PC-3 (cell line): ENCODE data around the gene SLC39A1. TPM values are rescaled to one million over a fixed set of nuclear protein-coding genes. Genes with fewer than 3 reads are reported as not detected.

Source experiments
- ATAC-seq: fragments of 200-7000 bp; cut with Tn5 transposase; 2 replicates; pipeline ENCODE4 v1.9.1; 2020; ENCODE audit warnings: mild to moderate bottlenecking, moderate library complexity
- BruUV-seq: library from RNA; stranded (reverse); fragments of 400-500 nt; replicated peaks from 2 replicates; lab custom pipeline; 2021; lab: Mats Ljungman, UMichigan
- CTCF ChIA-PET: fragments of 300-600 bp; sonication (Branson Sonifier 250); formaldehyde crosslinking; loops from one replicate; lab custom pipeline; 2022; ENCODE audit warnings: antibody characterized with exemption; lab: Charles Lee
- POLR2A ChIA-PET: fragments of 300-600 bp; sonication (Branson Sonifier 250); formaldehyde crosslinking; loops from one replicate; lab custom pipeline; 2022; ENCODE audit warnings: antibody characterized with exemption; ENCODE audit not compliant: unreplicated experiment; lab: Charles Lee
- DNase-seq: peaks from one replicate; pipeline ENCODE4 v3.0.0-alpha.2; 2015
- H2AFZ ChIP-seq: fragments of 300-600 bp; sonication (generic); 2 replicates; pipeline ENCODE4 v1.6.0; 2016; ENCODE audit warnings: antibody characterized with exemption, low read length
- H3F3A ChIP-seq: fragments of 300-600 bp; sonication (generic); one replicate; pipeline ENCODE4 v1.6.0; 2017; ENCODE audit warnings: antibody characterized with exemption, low read length, control low read depth, mild to moderate bottlenecking; ENCODE audit not compliant: unreplicated experiment
- H3K27ac ChIP-seq: fragments of 300-600 bp; sonication (generic); 2 replicates; pipeline ENCODE4 v1.5.1; 2016; ENCODE audit warnings: mild to moderate bottlenecking, low read length
- H3K27me3 ChIP-seq: fragments of 300-600 bp; sonication (generic); 2 replicates; pipeline ENCODE4 v1.6.1; 2016; ENCODE audit warnings: low read length, mixed read lengths
- H3K36me3 ChIP-seq: fragments of 300-600 bp; sonication (generic); 2 replicates; pipeline ENCODE4 v1.6.1; 2016; ENCODE audit warnings: low read depth, mixed run types, low read length, mixed read lengths
- H3K4me1 ChIP-seq: fragments of 300-600 bp; sonication (generic); 2 replicates; pipeline ENCODE4 v1.5.1; 2016; ENCODE audit warnings: low read length; ENCODE audit not compliant: insufficient read depth
- H3K4me2 ChIP-seq: fragments of 300-600 bp; sonication (generic); 2 replicates; pipeline ENCODE4 v1.6.0; 2016; ENCODE audit warnings: low read length
- H3K4me3 ChIP-seq: fragments of 300-600 bp; sonication (generic); 2 replicates; pipeline ENCODE4 v1.5.1; 2016; ENCODE audit warnings: mild to moderate bottlenecking, low read length, mixed read lengths
- H3K79me2 ChIP-seq: fragments of 300-600 bp; sonication (generic); 2 replicates; pipeline ENCODE4 v1.6.1; 2017; ENCODE audit warnings: low read length, mixed read lengths
- H3K9ac ChIP-seq: fragments of 300-600 bp; sonication (generic); 2 replicates; pipeline ENCODE4 v1.6.0; 2016; ENCODE audit warnings: mild to moderate bottlenecking, low read length
- H3K9me2 ChIP-seq: fragments of 300-600 bp; sonication (generic); replicated peaks from 2 replicates; pipeline ENCODE4 v1.6.1; 2016; ENCODE audit warnings: mixed run types, low read length, mixed read lengths
- H3K9me3 ChIP-seq: fragments of 300-600 bp; sonication (generic); 2 replicates; pipeline ENCODE4 v1.6.1; 2016; ENCODE audit warnings: low read length, mixed read lengths
- H4K20me1 ChIP-seq: fragments of 300-600 bp; sonication (generic); 2 replicates; pipeline ENCODE4 v1.6.1; 2016; ENCODE audit warnings: low read length, mixed read lengths
- EZH2 ChIP-seq: fragments of 300-600 bp; sonication (generic); IDR thresholded peaks from one replicate; pipeline ENCODE4 v1.6.1; 2017; ENCODE audit warnings: antibody characterized with exemption, mild to moderate bottlenecking, low read length; ENCODE audit not compliant: unreplicated experiment
- EZH2phosphoT487 ChIP-seq: fragments of 300-600 bp; sonication (generic); IDR thresholded peaks from 2 replicates; pipeline ENCODE4 v1.6.1; 2018; ENCODE audit warnings: mild to moderate bottlenecking, antibody characterized with exemption, low read length, borderline replicate concordance
- intact Hi-C: fragments of 100-400 bp; cut with micrococcal nuclease; formaldehyde crosslinking; loops from 2 replicates; pipeline ENCODE4 v1.9.0; 2023
- total RNA-seq: library from RNA; depleted of rRNA; stranded (reverse); fragments of >200 nt; gene quantifications from 2 replicates; pipeline ENCODE4 v1.2.3, GENCODE V29; 2014
- TF ChIP-seq, protein P1 (sequence below): fragments of 300-600 bp; sonication (generic); conservative IDR thresholded peaks from 2 replicates; pipeline ENCODE4 v1.5.1; 2017; ENCODE audit warnings: antibody characterized with exemption, low read depth, mild to moderate bottlenecking, low read length

SLC39A1 gene
- total RNA-seq, 1 experiment from 2014 or later, result 201 TPM

DNA sequence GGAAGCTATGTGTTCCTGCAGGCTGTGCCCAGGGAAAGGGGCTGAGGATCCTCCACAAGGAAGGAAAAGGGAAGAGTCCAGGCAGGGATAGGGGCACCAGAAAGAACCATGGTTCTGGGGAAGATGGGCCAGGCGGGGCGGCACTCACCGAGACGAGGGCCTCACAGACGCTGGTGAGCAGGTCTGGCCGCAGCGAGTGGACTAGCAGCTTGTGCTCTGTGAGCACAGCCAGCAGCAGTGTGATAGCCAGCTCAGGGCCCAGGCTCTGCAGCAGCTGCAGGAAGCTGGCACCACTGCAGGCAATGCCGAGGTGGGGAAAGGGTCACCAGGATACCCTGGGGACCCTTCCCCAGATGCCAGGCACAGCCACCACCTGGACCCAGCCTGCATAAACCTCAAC, 22.6 kb downstream of the SLC39A1 start:
- Histone ChIP-seq H3K9me2 (no peaks in the 10 kb centered on the region), H3K9me3 (no peaks in the 10 kb centered on the region), H3K36me3 (peaks cover 5% of the 10 kb centered on the region; the same call in 1 of the 2 replicates), H3K27me3 (no peaks in the 10 kb centered on the region), H3K79me2 (peaks cover 19% of the 10 kb centered on the region), H3K4me1 (peaks cover 9% of the 10 kb centered on the region), H3K4me3 (no peak overlapping the region), H3F3A (no peaks in the 10 kb centered on the region), H3K9ac (no peak overlapping the region), H2AFZ (no peak overlapping the region), H4K20me1 (no peaks in the 10 kb centered on the region), H3K27ac (no peak overlapping the region), H3K4me2 (no peak overlapping the region)
- no peak for DNase-seq
- POLR2A ChIA-PET, result interaction anchor here (0.6 kb wide), 1 partner anchor 23 kb away, joined by 6 read pairs; the partner anchor contains the start of gene SLC39A1
- CTCF ChIA-PET, result no interaction called here
- TF ChIP-seq EZH2phosphoT487 (no peak), EZH2 (no peak)
- TF ChIP-seq, protein P1, sequence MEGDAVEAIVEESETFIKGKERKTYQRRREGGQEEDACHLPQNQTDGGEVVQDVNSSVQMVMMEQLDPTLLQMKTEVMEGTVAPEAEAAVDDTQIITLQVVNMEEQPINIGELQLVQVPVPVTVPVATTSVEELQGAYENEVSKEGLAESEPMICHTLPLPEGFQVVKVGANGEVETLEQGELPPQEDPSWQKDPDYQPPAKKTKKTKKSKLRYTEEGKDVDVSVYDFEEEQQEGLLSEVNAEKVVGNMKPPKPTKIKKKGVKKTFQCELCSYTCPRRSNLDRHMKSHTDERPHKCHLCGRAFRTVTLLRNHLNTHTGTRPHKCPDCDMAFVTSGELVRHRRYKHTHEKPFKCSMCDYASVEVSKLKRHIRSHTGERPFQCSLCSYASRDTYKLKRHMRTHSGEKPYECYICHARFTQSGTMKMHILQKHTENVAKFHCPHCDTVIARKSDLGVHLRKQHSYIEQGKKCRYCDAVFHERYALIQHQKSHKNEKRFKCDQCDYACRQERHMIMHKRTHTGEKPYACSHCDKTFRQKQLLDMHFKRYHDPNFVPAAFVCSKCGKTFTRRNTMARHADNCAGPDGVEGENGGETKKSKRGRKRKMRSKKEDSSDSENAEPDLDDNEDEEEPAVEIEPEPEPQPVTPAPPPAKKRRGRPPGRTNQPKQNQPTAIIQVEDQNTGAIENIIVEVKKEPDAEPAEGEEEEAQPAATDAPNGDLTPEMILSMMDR, result no peak
- no TSS peak for BruUV-seq
- no peak for ATAC-seq
- intact Hi-C loops, result no loop called here

DNA sequence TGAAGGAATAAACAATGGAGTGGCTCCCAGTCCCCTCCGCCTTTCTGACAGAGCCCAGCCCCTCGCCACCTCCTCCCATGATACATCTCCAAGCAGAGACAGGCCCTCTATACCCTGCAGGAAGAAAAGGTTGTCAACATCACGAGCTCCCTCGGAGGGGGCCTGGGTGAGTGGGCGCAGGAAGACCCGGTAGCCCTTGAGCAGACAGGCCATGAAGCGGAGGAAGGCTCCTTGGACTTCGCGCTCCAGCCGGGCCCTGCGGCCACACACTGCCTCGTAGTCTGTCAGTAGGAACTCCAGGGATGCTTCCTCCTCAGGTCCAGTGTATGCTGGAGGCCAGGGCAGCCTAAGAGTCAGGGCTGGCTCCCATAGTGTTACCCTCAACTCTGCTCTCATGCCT, 23.9 kb downstream of the SLC39A1 start:
- no peaks in the 10 kb centered on the region for H3K4me1 ChIP-seq
- H3K4me2 ChIP-seq, result no peak overlapping the region
- peaks cover 9% of the 10 kb centered on the region; the same call in 1 of the 2 replicates for H3K36me3 ChIP-seq
- H4K20me1 ChIP-seq, result no peaks in the 10 kb centered on the region
- H2AFZ ChIP-seq, result no peak overlapping the region
- TF ChIP-seq EZH2 (no peak), EZH2phosphoT487 (no peak)
- no peak overlapping the region for H3K4me3 ChIP-seq
- ATAC-seq (no peak), DNase-seq (no peak)
- CTCF ChIA-PET, result no interaction called here
- BruUV-seq, result TSS peak; percentile 6
- H3K9ac ChIP-seq, result no peak overlapping the region
- no peaks in the 10 kb centered on the region for H3K27me3 ChIP-seq
- H3K9me3 ChIP-seq, result no peaks in the 10 kb centered on the region
- intact Hi-C loops, result no loop called here
- H3F3A ChIP-seq, result no peaks in the 10 kb centered on the region
- H3K79me2 ChIP-seq, result peaks cover 6% of the 10 kb centered on the region
- no peaks in the 10 kb centered on the region for H3K9me2 ChIP-seq
- no peak overlapping the region for H3K27ac ChIP-seq
- POLR2A ChIA-PET, result interaction anchor here (0.6 kb wide), 1 partner anchor 39 kb away, joined by 7 read pairs; no protein-coding TSS in a partner anchor

DNA sequence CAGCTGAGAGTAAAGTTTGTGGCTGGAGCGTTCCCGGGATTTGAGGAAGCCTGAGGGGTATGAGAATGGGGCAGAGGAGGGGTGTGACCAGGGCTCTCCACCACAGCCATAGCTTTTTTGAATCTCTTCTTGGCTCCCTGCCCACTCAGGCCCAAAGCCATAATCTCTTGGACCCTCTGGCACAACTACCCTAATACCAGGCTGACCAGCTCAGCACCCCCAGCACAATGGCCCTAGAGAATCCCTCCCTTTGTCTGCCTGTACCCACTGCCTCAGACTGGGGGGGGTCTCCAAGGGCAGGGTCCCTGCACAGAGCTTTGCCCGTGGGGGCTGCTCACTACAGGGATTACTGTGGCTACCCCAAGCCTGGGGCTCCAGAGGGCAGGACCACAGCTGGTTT, 24.3 kb downstream of the SLC39A1 start:
- Histone ChIP-seq H2AFZ (no peak overlapping the region), H3K4me1 (no peaks in the 10 kb centered on the region), H3F3A (no peaks in the 10 kb centered on the region), H3K27me3 (no peaks in the 10 kb centered on the region), H3K9me3 (no peaks in the 10 kb centered on the region), H3K4me3 (no peak overlapping the region), H3K9me2 (no peaks in the 10 kb centered on the region), H4K20me1 (no peaks in the 10 kb centered on the region), H3K4me2 (no peak overlapping the region), H3K9ac (no peak overlapping the region), H3K36me3 (peaks cover 9% of the 10 kb centered on the region; the same call in 1 of the 2 replicates), H3K79me2 (peaks cover under 1% of the 10 kb centered on the region), H3K27ac (no peak overlapping the region)
- ChIA-PET CTCF (no interaction called here), POLR2A (no interaction called here)
- intact Hi-C loops, result no loop called here
- no TSS peak for BruUV-seq
- TF ChIP-seq, protein P1, result no peak
- no peak for TF ChIP-seq EZH2
- TF ChIP-seq EZH2phosphoT487, result no peak
- ATAC-seq (no peak), DNase-seq (no peak)
